GM12875 (cell line): ENCODE data around the gene PDGFA.

Experiments
- H3K4me3 ChIP-seq: one replicate; pipeline ENCODE4 v1.5.1; 2011; ENCODE audit warnings: low read depth, low read length, control low read depth
- TF ChIP-seq, protein P1 (sequence below): IDR thresholded peaks from 2 replicates; pipeline ENCODE4 v1.5.1; 2011; ENCODE audit warnings: low read depth, mild to moderate bottlenecking, control low read depth, inconsistent platforms, low read length, moderate library complexity, borderline replicate concordance; ENCODE audit not compliant: insufficient read depth

Gene PDGFA

DNA sequence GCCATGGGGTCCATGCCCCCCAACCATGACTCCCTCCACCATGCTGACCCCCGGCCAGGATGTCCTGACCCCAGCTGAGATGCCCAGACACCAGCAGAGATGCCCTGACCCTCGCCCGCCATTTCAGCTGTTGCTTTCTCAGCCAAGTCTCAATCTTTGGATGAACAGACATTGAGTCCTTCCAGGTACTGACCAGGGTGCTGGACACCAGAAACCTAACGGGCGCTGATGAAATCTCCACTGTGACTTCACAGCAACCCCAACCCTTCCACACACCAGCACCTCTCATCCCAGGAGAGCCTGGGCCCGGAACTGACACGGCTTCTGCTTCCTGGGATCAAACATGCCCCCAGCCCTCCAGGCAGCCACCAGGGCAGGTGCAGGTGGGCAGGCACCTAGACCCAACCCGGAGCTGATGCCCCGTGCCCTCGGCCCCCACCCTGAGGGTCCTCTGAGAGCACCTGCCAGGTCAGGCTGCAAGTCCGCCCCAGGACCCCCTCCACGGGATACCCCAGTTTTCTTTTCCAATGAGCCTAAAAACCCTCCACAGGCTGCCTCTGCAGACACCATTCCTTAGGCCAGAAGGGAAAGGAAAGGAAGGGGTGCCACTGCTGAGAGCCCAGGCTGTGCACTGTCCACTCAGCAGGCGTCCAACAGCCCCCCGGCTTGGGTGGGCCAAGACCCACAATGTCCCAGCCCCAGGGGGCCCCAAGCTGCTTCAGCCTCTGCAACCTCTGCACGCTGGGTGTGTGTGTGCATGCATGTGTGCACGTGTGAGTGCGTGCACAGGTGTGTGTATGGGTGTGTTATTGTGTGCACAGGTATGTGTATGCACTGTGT lies 43.4 kb upstream of the PDGFA start:
- no peak overlapping the region for H3K4me3 ChIP-seq
- TF ChIP-seq, protein P1, sequence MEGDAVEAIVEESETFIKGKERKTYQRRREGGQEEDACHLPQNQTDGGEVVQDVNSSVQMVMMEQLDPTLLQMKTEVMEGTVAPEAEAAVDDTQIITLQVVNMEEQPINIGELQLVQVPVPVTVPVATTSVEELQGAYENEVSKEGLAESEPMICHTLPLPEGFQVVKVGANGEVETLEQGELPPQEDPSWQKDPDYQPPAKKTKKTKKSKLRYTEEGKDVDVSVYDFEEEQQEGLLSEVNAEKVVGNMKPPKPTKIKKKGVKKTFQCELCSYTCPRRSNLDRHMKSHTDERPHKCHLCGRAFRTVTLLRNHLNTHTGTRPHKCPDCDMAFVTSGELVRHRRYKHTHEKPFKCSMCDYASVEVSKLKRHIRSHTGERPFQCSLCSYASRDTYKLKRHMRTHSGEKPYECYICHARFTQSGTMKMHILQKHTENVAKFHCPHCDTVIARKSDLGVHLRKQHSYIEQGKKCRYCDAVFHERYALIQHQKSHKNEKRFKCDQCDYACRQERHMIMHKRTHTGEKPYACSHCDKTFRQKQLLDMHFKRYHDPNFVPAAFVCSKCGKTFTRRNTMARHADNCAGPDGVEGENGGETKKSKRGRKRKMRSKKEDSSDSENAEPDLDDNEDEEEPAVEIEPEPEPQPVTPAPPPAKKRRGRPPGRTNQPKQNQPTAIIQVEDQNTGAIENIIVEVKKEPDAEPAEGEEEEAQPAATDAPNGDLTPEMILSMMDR, result no peak

DNA sequence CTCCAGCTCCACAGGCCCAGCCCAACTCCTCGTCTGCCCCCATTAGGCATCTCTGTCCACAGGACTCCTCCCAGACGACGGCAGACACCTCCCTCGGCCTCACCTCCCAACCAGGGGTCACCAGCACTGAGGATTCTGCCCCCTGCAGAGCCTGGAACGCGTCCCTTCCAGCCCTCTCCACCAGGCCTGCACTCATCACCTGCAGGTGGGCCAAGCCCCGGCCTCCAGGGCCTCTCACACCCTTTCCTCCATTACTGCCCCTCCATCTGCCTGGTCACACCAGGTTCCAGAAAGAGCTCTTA lies 42.7 kb upstream of the PDGFA start:
- no peak overlapping the region for H3K4me3 ChIP-seq
- TF ChIP-seq, protein P1, result no peak

DNA sequence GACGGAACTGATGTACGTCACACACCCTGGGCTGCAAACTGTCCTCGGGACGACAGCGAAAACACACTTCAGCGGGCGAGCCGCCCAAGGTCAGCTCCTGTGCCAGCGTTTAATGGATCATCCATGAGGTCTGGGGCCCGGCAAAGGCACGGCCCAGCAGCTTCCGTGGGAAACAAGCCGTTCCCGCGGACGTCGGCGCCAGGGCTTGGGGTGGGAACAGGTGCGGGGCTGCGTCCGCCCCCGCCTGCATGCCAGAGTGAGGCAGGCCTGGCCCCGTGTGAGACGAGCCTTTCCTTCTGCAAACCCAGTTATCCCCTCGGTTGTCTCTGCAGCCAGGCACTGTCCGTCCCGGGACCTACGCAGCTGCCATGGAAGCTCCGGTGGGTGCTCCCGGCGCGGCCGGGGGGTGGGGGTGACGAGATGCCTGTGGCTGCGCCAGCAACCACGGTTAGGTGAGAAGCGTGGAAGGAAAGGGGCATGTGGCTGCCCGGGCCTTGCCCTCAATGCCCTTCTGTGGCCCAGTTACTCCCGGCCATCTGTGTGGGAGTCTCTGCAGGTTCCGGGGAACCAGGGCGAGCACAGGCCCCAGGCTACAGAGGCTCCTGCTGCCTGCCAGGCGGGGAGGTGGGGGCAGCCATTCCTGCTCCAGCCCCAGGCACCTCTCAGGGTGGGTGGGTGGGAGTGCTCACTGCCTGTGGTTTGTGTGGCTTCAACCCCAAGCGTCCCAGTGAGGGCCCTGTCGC lies 42.2 kb upstream of the PDGFA start:
- TF ChIP-seq, protein P1, result no peak
- no peak overlapping the region for H3K4me3 ChIP-seq

DNA sequence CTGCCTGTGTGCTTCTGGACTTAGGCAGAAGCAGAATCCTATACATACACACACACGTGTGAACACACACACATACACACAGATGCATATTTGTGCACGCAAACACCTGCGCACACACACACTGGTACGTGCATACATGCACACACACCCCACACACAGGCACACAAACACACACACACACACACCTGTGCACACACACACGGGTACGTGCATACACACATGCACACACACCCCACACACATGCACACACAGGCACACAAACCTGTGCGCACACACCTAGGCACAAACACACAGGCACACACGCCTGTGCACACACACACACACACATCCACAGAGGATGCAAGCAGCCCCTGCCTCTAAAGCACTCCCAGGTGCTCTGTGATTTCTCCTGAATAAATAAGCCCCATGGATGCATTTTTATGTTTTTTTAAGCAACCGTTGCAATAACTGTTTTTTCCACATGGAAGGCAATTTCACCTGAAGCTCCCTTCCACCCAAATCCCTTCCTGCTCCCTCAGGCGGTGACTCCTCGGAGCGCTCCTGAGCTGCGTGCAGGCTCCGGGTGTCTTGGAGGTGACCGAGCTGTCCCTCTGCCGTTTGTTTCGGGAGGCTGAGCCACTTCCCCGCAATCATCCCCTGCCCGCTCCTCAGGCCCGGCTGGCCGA lies 41.5 kb upstream of the PDGFA start:
- TF ChIP-seq, protein P1, result no peak
- no peak overlapping the region for H3K4me3 ChIP-seq

DNA sequence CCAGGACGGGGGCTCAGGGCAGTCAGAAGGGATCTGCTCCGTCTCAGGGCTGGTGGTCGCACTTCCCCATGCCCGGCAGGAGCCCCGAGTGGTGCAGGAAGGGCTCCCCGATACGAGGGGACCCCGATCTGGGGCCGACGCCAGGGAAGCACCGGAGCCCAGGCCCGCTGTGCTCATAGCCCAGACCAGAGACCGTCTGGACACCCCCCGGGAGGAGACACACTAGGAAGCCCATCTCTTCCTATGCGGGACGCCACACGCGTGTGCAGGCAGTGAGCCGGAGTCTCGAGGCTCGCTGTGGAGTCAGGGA lies 39.7 kb upstream of the PDGFA start:
- H3K4me3 ChIP-seq, result no peak overlapping the region
- TF ChIP-seq, protein P1, result no peak

DNA sequence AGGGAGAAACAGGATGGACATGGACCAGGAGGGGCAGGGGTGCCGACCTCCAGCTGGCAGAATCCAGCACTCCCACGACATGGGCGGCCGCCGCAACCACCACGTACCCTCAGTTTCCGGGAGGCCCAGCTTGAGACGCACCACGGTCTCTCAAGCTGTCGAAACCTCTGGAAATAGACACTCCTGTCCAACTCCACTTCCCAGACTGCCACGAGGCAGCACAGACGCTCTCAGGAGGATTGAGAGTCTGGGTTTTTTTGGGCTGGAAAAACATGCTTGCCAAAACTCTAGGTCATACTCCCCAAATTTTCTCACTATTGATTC lies 37.9 kb upstream of the PDGFA start:
- H3K4me3 ChIP-seq, result no peak overlapping the region
- TF ChIP-seq, protein P1, result no peak
